ENCODE measurements around the gene PHETA1. TPM values are rescaled to one million over a fixed set of nuclear protein-coding genes. Genes with fewer than 3 reads are reported as not detected.

Gene PHETA1
- total RNA-seq, 1 experiment from 2014 or later = 10.6 TPM

- no peaks in the 10 kb centered on the region for H3K36me3 ChIP-seq (ENCODE audit: control insufficient read depth in 1 of 2, insufficient read depth in 2 of 2, low read length in 2 of 2)
- H2AFZ ChIP-seq (ENCODE audit: low read depth, low read length, poor library complexity, severe bottlenecking) = no peak overlapping the region
- no peak for TF ChIP-seq CEBPB (IDR thresholded peaks at IDR 0.05; ENCODE audit: low read depth)
- no peak for TF ChIP-seq ZFX (IDR thresholded peaks at IDR 0.05)
- no peak for TF ChIP-seq ATF3 (IDR thresholded peaks at IDR 0.05)
- no peak for TF ChIP-seq RAD21 (IDR thresholded peaks at IDR 0.05; ENCODE audit: low read depth)
- TF ChIP-seq YY1 (IDR thresholded peaks at IDR 0.05; ENCODE audit: extremely low read depth, insufficient replicate concordance, low read depth, low read length) = no peak
- TF ChIP-seq, protein P1, sequence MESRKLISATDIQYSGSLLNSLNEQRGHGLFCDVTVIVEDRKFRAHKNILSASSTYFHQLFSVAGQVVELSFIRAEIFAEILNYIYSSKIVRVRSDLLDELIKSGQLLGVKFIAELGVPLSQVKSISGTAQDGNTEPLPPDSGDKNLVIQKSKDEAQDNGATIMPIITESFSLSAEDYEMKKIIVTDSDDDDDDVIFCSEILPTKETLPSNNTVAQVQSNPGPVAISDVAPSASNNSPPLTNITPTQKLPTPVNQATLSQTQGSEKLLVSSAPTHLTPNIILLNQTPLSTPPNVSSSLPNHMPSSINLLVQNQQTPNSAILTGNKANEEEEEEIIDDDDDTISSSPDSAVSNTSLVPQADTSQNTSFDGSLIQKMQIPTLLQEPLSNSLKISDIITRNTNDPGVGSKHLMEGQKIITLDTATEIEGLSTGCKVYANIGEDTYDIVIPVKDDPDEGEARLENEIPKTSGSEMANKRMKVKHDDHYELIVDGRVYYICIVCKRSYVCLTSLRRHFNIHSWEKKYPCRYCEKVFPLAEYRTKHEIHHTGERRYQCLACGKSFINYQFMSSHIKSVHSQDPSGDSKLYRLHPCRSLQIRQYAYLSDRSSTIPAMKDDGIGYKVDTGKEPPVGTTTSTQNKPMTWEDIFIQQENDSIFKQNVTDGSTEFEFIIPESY (IDR thresholded peaks at IDR 0.05; ENCODE audit: extremely low read depth, insufficient replicate concordance, low read length) = no peak
- no peak for TF ChIP-seq EZH2phosphoT487 (IDR thresholded peaks at IDR 0.05; ENCODE audit: borderline replicate concordance)
- TF ChIP-seq POLR2A (IDR thresholded peaks at IDR 0.05; ENCODE audit: borderline replicate concordance, extremely low read depth, insufficient read depth, insufficient read length) = no peak
- TF ChIP-seq ELF1 (IDR thresholded peaks at IDR 0.05; ENCODE audit: borderline replicate concordance, low read depth) = no peak
- TF ChIP-seq MAX (IDR thresholded peaks at IDR 0.05) = no peak
- no peak for TF ChIP-seq TCF7L2 (IDR thresholded peaks at IDR 0.05; ENCODE audit: borderline replicate concordance, extremely low read depth, insufficient read depth, insufficient read length)
- TF ChIP-seq POLR2AphosphoS5 (IDR thresholded peaks at IDR 0.05; ENCODE audit: low read depth, low read length) = no peak
- no peak for TF ChIP-seq JUND (IDR thresholded peaks at IDR 0.05)
- no peaks in the 10 kb centered on the region for H3K79me2 ChIP-seq (ENCODE audit: insufficient read depth, low read length)
- no peaks in the 10 kb centered on the region for H3K9me3 ChIP-seq (ENCODE audit: control insufficient read depth in 1 of 2, insufficient read depth in 1 of 2, low read depth in 1 of 2, low read length in 2 of 2)
- H3K4me3 ChIP-seq (replicated peaks in 1 of 2; ENCODE audit: low read depth in 1 of 2, low read length in 2 of 2) = no peak overlapping the region
- ChIA-PET RAD21 (ENCODE audit: low non-redundant PET in 1 of 2, low total read pairs in 2 of 2, uncharacterized antibody in 2 of 2, unreplicated experiment in 2 of 2) (no interaction called here), POLR2A (no interaction called here), CTCF (no interaction called here)
- intact Hi-C loops (cut with micrococcal nuclease) = loop anchor here (10.0 kb wide), 1 partner anchor 574 kb away; the partner anchor contains the start of gene PPP1CC
- ATAC-seq = no peak
- no peak overlapping the region for H3K4me2 ChIP-seq (ENCODE audit: low read length)
- H3K27ac ChIP-seq (ENCODE audit: low read depth, low read length) = no peak overlapping the region
- no peaks in the 10 kb centered on the region for H3K9me2 ChIP-seq (ENCODE audit: insufficient read depth)
- DNase-seq (ENCODE audit: low read depth, low spot score) = no peak
- no peak overlapping the region for H3K9ac ChIP-seq (ENCODE audit: low read length)
- peaks cover 2 to 8% of the 10 kb centered on the region in 2 experiments; a peak in 2 of 4 replicates for H3K4me1 ChIP-seq (ENCODE audit: control insufficient read depth in 1 of 2, insufficient read depth in 2 of 2, low read length in 2 of 2)
- no TSS peak for BruUV-seq (replicated peaks)
- H3K27me3 ChIP-seq (ENCODE audit: insufficient read depth, low read length) = no peaks in the 10 kb centered on the region
- no peaks in the 10 kb centered on the region for H4K20me1 ChIP-seq (ENCODE audit: insufficient read depth)
Measured at GRCh38 chr12:111318450-111318849, 50.4 kb downstream of the PHETA1 start.

Measured in HCT116 (cell line).